GM18868 (cell line): Measurements from ENCODE around the gene GPC6.
"Not testable (repeated sequence)": the region's sequence is repeated elsewhere in the genome, so short reads cannot be mapped to it uniquely, and the experiment has no call there.

Experiments used
- ATAC-seq: cut with Tn5 transposase; IDR thresholded peaks from one replicate; pipeline ENCODE4 v1.9.1; 2021; ENCODE audit warnings: mild to moderate bottlenecking, moderate library complexity; ENCODE audit not compliant: unreplicated experiment

GPC6 gene

DNA sequence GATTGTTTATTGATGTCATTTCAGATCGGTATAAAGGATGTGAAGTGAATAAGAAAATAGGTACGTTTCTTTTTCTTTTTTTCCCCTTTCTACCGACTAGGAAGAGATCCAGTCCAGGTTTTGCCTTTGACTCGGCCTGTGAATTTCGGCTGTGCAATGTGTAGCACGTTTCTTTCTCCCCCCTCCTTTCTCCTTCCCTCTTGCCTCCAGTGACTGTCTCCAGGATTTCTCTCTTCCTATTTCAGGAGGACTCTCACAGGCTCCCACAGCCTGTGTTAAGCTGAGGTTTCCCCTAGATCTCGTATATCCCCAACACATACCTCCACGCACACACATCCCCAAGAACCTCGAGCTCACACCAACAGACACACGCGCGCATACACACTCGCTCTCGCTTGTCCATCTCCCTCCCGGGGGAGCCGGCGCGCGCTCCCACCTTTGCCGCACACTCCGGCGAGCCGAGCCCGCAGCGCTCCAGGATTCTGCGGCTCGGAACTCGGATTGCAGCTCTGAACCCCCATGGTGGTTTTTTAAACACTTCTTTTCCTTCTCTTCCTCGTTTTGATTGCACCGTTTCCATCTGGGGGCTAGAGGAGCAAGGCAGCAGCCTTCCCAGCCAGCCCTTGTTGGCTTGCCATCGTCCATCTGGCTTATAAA lies at the start of gene GPC6:
GPC6 (plus strand) TSS at position 185 of the 657 bp plus-strand sequence.
- no peak for ATAC-seq

DNA sequence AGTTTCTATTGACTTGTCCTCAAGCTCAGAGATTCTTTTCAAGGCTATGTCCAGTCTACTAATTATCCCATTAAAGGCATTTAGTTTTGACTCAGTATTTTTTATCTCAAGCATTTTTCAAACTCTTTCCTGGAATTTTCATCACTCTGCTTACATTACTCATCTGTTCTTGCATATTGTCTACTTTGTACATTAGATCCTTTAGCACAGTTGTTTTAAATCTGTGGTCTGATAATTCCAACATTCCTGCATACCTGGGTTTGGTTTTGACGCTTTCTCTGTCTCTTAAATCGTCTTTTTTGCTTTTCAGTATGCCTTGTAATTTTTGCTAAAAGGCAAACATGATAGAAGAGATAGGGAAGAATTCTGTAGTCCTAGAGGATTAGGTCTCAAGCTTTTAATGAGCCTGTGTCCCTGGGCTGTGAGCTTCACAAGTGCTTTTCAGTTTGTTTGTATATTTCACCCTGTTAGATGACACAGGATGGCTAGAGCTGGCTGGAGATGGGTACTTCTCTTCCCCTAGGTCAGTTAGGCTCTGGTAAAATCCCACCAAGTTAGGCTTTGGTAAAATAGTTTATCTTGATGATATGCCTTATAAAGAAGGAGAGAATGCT lies 46.1 kb upstream of the GPC6 start:
- no peak for ATAC-seq

DNA sequence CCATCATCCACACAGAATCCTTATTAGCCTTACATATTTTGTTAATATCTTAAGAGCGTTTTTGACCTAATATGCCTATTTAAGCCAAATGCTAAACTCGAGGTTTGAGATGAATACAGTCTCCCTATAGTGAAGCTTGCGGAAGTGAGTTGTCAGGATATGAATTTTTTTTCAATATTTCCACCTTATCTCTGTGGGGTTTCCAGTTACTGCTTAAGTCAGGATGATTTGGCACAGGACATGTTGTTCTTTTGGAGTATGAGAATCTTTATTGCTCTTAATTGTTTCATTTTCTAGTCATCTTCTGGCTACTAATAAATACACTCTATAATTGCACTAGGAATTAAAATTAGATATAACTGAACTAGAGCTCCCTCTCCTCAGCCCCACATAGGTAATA lies 44.2 kb upstream of the GPC6 start:
- ATAC-seq: no peak

DNA sequence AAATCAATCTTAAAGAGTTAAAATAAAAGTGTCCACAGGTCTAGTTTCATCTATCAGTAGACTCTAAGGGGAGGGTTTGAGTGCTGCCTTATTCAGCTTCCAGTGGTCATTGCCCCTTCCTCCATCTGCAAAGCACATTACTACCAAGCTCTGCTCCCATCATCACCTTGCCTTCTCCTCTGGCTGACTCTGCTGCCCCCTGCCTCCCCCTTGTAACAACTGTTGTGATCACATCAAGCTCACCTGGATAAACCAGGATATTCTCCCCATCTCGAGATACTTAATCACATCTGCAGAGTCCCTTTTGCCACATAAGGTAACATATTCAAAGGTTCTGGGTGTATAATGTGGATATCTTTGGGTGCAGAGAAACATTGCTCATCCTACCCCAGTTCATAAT lies 43.3 kb upstream of the GPC6 start:
- ATAC-seq: no peak

DNA sequence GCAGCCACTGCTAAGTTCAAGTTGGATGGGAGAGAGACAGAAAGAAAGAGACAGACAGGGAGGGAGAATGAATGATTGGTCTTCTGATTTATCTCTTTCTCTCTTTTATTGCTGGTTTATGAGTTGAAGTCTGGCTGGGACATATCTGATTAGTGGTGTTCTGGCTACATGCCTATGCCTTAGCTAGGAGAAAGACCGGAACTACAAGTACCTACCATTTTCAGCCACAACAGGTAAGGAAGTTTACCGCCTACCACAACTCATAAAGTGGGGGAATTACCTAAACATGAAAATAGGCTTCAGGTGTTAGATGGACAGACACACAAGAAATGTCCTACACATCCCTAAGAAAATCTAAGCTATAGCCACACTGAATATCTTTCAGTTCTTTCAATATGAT lies 36.6 kb upstream of the GPC6 start:
- no peak for ATAC-seq

DNA sequence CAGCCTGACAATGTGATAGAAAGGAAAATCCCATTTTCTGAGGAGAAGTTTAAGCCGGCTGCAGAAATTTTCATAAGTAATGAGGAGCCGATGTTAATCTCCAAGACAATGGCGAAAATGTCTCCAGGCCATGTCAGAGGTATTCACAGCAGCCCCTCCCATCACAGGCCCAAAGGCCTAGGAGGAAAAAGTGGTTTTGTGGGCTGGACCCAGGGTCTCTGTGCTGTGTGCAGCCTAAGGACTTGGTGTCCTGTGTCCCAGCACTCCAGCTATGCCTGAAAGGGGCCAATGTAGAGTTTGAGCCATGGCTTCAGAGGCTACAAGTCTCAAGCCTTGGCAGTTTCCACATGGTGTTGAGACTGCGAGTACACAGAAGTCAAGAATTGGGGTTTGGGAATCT lies 32.9 kb upstream of the GPC6 start:
- no peak for ATAC-seq

DNA sequence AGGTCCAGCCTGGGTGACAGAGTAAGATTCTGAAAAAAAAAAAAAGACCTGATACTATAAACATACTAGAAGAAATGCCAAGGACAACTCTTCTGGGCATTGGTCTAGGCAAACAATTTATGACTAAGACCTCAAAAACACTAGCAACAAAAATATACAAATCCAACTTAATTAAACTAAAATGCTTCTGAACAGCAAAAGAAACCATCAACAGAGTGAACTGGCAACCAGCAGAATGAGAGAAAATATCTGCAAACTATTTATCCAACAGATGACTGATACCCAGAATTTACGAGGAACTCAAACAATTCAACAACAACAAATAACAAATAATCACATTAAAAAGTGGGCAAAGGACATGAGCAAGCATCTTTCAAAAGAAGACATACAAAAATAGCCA lies 26.8 kb upstream of the GPC6 start:
- ATAC-seq: no peak

DNA sequence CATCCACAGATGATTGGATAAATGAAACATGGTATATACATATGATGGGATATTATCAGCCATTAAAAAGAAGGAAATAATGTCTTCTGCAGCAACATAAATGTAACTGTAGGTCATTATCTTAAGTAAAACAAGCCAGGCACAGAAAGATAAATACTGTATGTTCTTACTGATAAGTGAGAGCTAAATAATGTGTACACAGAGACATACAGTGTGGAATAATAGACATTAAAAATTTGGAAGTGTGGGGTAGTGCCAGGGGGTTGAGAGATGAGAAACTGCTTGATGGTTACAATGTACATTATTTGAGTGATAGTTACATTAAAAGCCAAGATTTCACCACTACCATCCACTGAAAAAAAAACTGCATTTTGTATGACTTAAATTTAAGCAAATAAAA lies 26.0 kb upstream of the GPC6 start:
- ATAC-seq: no peak

DNA sequence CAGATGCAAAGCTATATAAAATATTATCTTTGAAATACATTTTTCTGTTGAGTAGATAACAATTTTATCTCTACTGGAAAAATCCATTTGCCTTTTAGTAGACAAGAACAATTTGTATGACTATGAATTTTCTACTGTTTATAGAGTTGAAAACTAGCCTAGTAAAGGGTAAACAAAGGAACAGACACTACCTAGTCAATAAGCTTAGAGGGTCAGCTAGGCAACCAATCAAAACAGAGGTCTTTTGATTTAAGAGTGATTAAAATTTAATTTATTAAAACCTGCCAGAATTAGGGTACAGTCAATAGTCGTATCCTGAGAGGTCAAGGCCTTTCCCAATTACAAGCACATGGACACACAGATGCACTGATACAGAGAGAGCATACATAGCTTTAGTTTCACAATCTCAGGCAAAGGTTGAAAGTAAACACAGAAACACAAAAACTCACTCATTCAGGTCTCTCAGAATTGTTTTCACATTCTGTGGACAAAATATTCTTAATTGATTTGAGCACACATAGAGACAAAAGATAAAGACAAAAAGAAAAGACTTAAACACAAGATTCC lies 24.5 kb upstream of the GPC6 start:
- ATAC-seq: no peak

DNA sequence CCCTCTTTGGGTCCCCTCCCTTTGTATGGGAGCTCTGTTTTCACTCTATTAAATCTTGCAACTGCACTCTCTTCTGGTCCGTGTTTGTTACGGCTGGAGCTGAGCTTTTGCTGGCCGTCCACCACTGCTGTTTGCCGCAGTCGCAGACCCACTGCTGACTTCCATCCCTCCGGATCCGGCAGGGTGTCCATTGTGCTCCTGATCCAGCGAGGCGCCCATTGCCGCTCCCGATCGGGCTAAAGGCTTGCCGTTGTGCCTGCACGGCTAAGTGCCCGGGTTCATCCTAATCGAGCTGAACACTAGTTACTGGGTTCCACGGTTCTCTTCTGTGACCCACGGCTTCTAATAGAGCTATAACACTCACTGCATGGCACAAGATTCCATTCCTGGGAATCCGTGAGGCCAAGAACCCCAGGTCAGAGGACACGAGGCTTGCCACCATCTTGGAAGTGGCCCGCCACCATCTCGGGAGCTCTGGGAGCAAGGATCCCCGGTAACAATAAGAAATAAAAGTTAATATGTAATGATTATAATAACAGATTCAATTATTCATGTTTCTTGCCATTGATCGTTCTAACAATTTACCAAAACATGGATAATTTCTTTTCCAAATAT lies 19.7 kb upstream of the GPC6 start:
- ATAC-seq: not testable (repeated sequence)

DNA sequence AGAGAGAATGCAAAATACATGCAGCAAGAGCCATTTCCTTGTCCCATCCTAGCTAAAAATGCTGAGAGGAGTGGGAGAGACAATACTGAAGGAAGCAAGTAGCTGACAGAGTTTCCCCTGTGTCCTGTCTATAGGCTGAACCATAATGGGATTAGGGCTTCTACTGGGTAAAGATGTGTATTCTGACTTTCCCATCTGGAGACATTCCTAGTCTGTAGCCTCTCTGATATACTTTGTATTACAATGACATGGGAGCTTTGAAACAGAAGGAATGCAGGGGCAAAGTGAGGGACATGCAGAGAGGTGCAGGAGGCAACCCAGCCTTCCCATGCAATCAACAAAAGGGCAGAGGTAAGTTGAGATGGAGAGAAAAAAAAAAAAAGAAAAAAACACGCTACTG lies 10.5 kb upstream of the GPC6 start:
- no peak for ATAC-seq

DNA sequence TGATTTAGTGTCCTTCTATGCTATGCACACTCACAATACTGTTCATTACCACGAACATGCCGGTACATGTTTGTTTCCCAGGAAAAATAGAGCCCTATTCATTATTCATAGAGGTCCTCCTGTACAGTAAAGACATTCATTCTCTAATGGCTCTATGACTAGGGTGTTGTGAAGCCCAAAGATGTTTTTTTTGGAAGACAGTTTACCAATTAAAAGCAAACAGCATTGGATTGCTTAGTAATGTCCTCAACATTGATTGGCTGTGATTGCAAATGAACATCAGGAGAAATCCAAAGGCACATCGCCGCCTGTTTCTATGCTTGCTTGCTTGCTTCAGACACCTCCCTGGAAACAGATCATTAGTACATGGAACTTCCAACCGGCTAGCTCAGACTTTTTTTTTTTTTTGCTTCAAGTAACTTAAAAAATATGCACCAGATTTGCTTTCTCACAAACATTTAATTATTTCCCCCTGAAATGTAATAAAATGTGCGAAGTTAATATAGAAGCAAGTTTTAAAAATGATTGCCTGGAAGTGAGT lies 8.8 kb upstream of the GPC6 start:
- ATAC-seq: no peak

DNA sequence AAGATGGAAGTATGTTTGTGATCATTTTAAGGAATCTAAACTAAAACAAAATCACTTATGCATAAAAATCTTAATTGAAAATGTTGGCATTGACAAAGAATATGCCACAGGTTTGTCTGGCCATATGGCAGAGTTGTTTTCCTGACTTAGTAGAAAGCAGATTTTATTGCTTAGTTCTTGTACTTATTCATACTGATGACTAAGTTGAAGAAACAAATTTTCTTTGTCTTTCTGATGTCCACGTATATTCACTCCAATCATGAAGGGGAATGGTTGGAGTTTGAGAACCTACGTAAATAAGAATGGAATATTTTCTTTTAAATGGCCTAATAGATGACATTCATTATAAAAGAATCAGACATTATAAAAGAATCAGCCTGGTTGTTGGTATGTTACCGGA lies 8.0 kb upstream of the GPC6 start:
- no peak for ATAC-seq

DNA sequence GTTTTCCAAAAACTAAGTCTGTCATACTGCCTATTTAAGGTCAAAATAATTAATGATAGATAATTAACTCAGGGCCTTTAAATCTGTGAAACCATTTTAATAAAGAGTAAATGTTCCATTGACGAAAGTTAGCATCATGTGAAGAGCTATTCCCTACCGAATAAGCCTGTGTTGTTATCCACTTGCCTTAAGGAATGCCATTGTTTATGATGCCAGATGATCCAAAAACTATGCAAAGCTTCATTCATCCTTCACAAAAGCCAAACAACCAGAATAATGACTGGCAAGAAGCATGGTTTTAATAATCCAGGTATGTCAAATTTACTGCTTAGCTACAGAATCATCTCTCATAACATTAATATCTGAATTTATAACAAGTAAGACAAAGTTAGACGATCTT lies 6.5 kb upstream of the GPC6 start:
- no peak for ATAC-seq

DNA sequence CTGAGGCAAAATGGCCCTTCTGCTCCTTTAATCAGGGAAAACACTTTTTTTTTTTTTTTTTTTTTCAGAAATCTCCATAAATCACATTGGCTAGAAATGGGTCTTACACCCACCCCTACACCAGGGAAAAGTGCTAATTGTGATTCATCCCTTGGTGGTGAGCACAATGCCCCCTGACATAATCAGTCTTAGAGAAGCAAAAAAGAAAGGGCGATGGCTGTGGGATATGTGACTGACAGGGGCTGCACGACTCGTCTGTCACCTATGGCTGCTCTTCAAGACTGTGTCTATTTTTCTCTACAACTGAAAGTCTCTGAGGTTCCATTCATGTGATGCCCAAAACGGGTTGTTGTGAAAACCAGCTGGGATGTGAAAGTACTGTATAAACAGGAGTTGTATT lies 3.6 kb upstream of the GPC6 start:
- no peak for ATAC-seq

DNA sequence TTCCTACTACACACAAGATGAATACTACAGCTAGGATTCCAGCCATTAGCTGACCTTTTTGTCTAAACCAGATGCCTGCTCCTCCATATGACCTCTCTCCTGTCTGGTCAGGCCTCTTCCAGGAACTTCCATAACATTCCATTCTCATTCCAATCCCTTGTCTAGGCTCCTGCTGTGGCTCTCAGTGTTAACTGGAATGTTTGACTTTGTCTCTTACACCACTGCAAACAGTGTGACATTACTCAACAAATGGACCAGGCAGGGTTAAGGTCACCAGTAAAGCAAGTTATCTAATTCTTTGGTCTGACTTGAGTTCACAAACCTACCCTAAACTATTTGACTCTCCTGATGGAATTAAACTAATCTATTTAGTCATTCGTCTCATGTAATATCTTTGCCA lies 2.1 kb upstream of the GPC6 start:
- no peak for ATAC-seq

DNA sequence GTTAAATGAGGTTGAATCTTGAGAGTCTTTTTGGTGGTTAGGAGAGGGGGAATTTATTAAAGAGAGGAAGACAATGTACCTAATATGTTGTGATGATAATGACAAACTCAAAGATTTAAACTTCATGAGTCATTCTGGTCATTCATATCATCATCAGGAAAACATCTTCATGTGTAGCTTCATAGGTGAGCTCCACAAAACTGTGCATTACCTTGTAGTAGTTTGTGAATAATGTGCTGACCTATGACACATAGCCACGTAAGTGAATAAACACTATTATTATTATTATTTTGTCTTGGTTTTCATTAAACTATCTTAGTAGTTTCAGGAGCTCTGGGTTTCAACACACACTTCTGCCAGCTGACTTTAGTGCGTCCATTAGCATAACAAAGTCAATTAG lies 997 bp upstream of the GPC6 start:
- no peak for ATAC-seq

DNA sequence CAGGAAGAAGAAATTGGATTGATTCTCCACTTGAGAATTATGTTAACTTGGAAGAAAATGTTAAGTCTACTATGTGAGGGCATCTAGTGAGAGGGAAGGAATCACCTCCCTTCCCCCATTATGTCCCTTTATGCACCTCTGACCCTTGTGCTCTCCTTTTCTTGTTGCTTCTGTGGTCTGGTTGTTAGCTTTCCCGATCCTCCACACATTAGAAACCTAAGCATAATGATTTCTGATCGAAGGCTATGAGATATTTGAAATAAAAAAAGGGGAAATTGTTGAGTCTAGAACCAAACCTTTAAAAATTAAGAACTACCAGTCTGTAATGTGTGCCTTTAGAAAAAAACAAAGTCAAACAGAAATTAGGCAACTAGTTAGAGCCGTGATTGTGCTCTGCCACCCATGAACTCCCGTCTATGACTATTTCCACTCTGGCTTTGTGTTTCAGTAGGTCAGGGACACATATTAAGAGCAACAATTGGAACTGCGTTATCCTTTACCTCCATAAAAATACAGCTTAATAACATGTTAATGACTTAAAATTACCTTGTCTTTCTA lies 463 bp upstream of the GPC6 start:
- ATAC-seq: no peak

DNA sequence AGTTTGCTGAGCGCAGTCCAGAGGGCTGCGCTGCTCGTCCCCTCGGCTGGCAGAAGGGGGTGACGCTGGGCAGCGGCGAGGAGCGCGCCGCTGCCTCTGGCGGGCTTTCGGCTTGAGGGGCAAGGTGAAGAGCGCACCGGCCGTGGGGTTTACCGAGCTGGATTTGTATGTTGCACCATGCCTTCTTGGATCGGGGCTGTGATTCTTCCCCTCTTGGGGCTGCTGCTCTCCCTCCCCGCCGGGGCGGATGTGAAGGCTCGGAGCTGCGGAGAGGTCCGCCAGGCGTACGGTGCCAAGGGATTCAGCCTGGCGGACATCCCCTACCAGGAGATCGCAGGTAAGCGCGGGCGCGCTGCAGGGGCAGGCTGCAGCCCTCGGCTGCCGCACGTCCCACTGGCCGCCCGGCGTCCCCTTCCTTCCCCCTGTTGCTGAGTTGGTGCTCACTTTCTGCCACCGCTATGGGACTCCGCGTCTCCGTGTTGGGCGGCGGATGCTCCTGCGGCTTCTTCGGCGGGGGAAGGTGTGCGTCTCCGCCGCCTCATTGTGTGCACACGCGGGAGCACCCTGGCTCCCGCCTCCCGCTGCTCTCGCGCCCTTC lies 772 bp downstream of the GPC6 start:
- no peak for ATAC-seq

DNA sequence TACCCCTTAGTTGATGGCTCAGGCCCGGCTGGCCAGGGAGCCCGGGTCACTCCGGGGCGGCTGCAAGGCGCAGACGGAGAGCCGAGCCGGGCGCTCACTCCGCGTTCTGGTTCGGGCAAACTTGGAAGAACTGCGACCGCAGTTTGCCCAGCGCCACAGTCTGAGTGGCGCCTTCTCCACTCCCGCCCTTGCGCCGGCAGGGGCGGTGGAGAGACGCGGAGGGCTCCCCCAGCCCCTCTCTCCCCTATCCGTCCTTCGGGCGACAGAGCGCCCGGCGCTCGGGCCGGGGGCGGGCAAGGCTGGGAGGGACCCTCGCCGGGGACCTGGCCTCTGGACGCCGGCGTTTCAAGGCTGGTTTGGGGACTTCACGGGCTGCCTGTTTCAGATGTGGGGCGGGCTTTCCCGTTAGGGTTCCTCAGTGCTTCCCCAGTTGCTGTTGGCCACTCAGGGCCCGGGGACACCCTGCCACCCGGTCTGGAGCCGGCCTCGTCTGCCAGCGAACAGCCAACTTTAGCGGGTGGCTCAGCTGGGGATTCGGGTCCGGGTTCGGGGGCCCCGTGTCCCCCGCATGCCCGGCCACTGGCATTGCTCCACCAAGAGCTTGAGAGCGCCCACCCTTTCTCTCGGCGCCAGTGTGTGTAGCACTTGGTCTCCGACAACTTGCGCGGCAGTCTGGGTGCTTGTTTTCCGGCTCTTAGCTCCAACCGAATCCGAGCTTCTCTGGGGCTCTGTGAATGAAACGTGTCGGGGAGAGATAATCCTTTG lies 1.5 kb downstream of the GPC6 start:
- no peak for ATAC-seq

DNA sequence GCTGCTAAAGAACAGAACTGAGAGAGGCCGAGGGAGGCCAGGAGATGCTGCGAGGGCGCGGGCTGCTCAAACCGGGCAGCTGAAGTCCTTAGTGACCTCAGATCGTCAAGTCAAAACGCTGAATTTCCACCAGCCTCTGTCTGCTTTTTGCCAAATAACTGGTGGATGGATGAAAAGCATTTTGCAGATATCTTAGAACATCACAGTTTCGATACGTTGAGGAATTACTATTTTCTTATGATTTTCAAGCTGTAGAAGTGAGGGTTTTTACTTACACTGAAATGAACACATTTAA lies 2.0 kb downstream of the GPC6 start:
- no peak for ATAC-seq
